ENCODE results near the gene NHERF1.

- TF ChIP-seq, protein P1, sequence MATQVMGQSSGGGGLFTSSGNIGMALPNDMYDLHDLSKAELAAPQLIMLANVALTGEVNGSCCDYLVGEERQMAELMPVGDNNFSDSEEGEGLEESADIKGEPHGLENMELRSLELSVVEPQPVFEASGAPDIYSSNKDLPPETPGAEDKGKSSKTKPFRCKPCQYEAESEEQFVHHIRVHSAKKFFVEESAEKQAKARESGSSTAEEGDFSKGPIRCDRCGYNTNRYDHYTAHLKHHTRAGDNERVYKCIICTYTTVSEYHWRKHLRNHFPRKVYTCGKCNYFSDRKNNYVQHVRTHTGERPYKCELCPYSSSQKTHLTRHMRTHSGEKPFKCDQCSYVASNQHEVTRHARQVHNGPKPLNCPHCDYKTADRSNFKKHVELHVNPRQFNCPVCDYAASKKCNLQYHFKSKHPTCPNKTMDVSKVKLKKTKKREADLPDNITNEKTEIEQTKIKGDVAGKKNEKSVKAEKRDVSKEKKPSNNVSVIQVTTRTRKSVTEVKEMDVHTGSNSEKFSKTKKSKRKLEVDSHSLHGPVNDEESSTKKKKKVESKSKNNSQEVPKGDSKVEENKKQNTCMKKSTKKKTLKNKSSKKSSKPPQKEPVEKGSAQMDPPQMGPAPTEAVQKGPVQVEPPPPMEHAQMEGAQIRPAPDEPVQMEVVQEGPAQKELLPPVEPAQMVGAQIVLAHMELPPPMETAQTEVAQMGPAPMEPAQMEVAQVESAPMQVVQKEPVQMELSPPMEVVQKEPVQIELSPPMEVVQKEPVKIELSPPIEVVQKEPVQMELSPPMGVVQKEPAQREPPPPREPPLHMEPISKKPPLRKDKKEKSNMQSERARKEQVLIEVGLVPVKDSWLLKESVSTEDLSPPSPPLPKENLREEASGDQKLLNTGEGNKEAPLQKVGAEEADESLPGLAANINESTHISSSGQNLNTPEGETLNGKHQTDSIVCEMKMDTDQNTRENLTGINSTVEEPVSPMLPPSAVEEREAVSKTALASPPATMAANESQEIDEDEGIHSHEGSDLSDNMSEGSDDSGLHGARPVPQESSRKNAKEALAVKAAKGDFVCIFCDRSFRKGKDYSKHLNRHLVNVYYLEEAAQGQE (IDR thresholded peaks at IDR 0.05; ENCODE audit: insufficient read depth in 1 of 2, low read depth in 2 of 2, low read length in 2 of 2), result no peak
- no peak for TF ChIP-seq POLR2AphosphoS5 (IDR thresholded peaks at IDR 0.05; ENCODE audit: low read depth, low read length)
- TF ChIP-seq TAF1 (IDR thresholded peaks at IDR 0.05; ENCODE audit: borderline replicate concordance, insufficient read depth, low read length), result no peak
- no peak for TF ChIP-seq SIN3A (IDR thresholded peaks at IDR 0.05; ENCODE audit: borderline replicate concordance, insufficient read depth, low read length)
- TF ChIP-seq FOXP2 (optimal IDR thresholded peaks at IDR 0.05; ENCODE audit: borderline replicate concordance, extremely low read depth, extremely low read length, insufficient read depth), result no peak
Observed at GRCh38 chr17:74786431-74787055, 38.1 kb downstream of the NHERF1 start.
